Muscle of leg (tissue), 11 donors: ENCODE results near the gene TBCB. TPM values are rescaled to one million over a fixed set of nuclear protein-coding genes. Genes with fewer than 3 reads are reported as not detected.
"Not testable (repeated sequence)": the region's sequence is repeated elsewhere in the genome, so short reads cannot be mapped to it uniquely, and the experiment has no call there.

Experiments used
- DNase-seq: peaks from one replicate; pipeline ENCODE4 v3.0.0; 2013
- H3K27ac ChIP-seq: one replicate; pipeline ENCODE4 v1.5.1; 2013; ENCODE audit warnings: mild to moderate bottlenecking, low read length, control low read depth
- H3K27me3 ChIP-seq: one replicate; pipeline ENCODE4 v1.6.1; 2013; ENCODE audit warnings: low read length; ENCODE audit not compliant: control insufficient read depth, insufficient read depth
- H3K36me3 ChIP-seq: one replicate; pipeline ENCODE4 v1.6.1; 2013; ENCODE audit warnings: low read length; ENCODE audit not compliant: control insufficient read depth, insufficient read depth
- H3K4me1 ChIP-seq: one replicate; pipeline ENCODE4 v1.6.1; 2013; ENCODE audit warnings: low read length; ENCODE audit not compliant: control insufficient read depth, insufficient read depth
- H3K4me3 ChIP-seq: one replicate; pipeline ENCODE4 v1.5.1; 2013; ENCODE audit warnings: low read length, control low read depth
- H3K9me3 ChIP-seq: replicated peaks from 2 replicates; pipeline ENCODE4 v1.6.1; 2013; ENCODE audit warnings: low read depth, low read length; ENCODE audit not compliant: control insufficient read depth
- WGBS: methylation state at CpG from one replicate; pipeline ENCODE4 v1.1.5; 2013; ENCODE audit warnings: missing lambda C conversion rate; ENCODE audit not compliant: insufficient coverage; 5-methylcytosine and 5-hydroxymethylcytosine counted together
- polyA plus RNA-seq, 8 donors: library from polyadenylated mRNA; unstranded; fragments of 120-200 nt; gene quantifications; one replicate each; pipeline versions ENCODE4 v1.2.1 to v1.2.3, GENCODE V29; 2013; ENCODE audit warnings: inconsistent platforms in 1 of 8, low replicate concordance in 1 of 8; ENCODE audit not compliant: insufficient read length in 8 of 8, insufficient read depth in 1 of 8
- total RNA-seq: library from RNA; stranded (reverse); fragments of 120-200 nt; gene quantifications from one replicate; pipeline ENCODE4 v1.2.4, GENCODE V29; 2013

TBCB gene
- total and polyA plus RNA-seq, 9 donors = 86.5 to 129 (median 91.2) TPM

GRCh38 chr19:36125557-36125956 is 10.3 kb downstream of the TBCB start:
- H3K36me3 ChIP-seq = peaks cover 45% of the 10 kb centered on the region
- H3K27ac ChIP-seq = no peak overlapping the region
- no peaks in the 10 kb centered on the region for H3K27me3 ChIP-seq
- no peak for DNase-seq
- no peak overlapping the region for H3K4me3 ChIP-seq
- no peaks in the 10 kb centered on the region for H3K9me3 ChIP-seq
- peaks cover 11% of the 10 kb centered on the region for H3K4me1 ChIP-seq
- WGBS = 96% methylated on average over 7 of the region's 9 CpGs

- no peaks in the 10 kb centered on the region for H3K27me3 ChIP-seq
- H3K4me1 ChIP-seq = peaks cover 11% of the 10 kb centered on the region
- WGBS = 40% methylated on average over 1 of the region's 10 CpGs
- H3K27ac ChIP-seq = peak overlapping the region; percentile 95
- DNase-seq = no peak
- peak overlapping the region; percentile 51 for H3K4me3 ChIP-seq
- peaks cover 22% of the 10 kb centered on the region for H3K36me3 ChIP-seq
- no peaks in the 10 kb centered on the region for H3K9me3 ChIP-seq
Observed at GRCh38 chr19:36128392-36128736, 13.1 kb downstream of the TBCB start.

GRCh38 chr19:36131221-36131620 is 16.0 kb downstream of the TBCB start:
- not testable (repeated sequence) for H3K27me3 ChIP-seq, H3K36me3 ChIP-seq, DNase-seq, H3K4me3 ChIP-seq, H3K9me3 ChIP-seq, H3K27ac ChIP-seq
- WGBS = 61% methylated on average over 5 of the region's 6 CpGs
- peaks cover 11% of the 10 kb centered on the region for H3K4me1 ChIP-seq

GRCh38 chr19:36134867-36135266 is 19.6 kb downstream of the TBCB start:
- not testable (repeated sequence) for H3K27ac ChIP-seq, H3K9me3 ChIP-seq, H3K36me3 ChIP-seq, DNase-seq, H3K4me1 ChIP-seq, H3K27me3 ChIP-seq, H3K4me3 ChIP-seq
- WGBS = 94% methylated on average over 2 of the region's 4 CpGs

- Histone ChIP-seq H3K4me3 (no peak overlapping the region), H3K36me3 (peaks cover 8% of the 10 kb centered on the region), H3K9me3 (no peaks in the 10 kb centered on the region), H3K4me1 (peaks cover 19% of the 10 kb centered on the region), H3K27ac (no peak overlapping the region), H3K27me3 (no peaks in the 10 kb centered on the region)
- DNase-seq = no peak
- 79% methylated on average over 8 of the region's 12 CpGs for WGBS
Observed at GRCh38 chr19:36136964-36137686, 21.9 kb downstream of the TBCB start.

GRCh38 chr19:36139120-36139472 is 23.8 kb downstream of the TBCB start:
- no peaks in the 10 kb centered on the region for H3K27me3 ChIP-seq
- H3K9me3 ChIP-seq = no peaks in the 10 kb centered on the region
- WGBS = 9% methylated on average over 1 of the region's 7 CpGs

GRCh38 chr19:36139473-36140303 is 24.4 kb downstream of the TBCB start, which contains the start of gene CAPNS1:
Gene CAPNS1 (plus strand): TSS chr19:36140066. CDS start chr19:36141012, 946 bp downstream.
- H3K4me3 ChIP-seq = peak within 1 kb of the TSS; percentile 92
- no peaks in the 10 kb centered on the region for H3K9me3 ChIP-seq
- H3K27ac ChIP-seq = peak within 1 kb of the TSS; percentile 97
- peak; percentile 99 for DNase-seq
- under 1% methylated on average over 71 of the region's 75 CpGs for WGBS
- peaks cover 27% of the 10 kb centered on the region for H3K36me3 ChIP-seq
- H3K27me3 ChIP-seq = no peaks in the 10 kb centered on the region
- H3K4me1 ChIP-seq = peaks cover 19% of the 10 kb centered on the region

More at GRCh38 chr19:36139120-36139472, 23.8 kb downstream of the TBCB start:
- Histone ChIP-seq H3K36me3 (peaks cover 21% of the 10 kb centered on the region), H3K4me3 (peak overlapping the region; percentile 92), H3K4me1 (peaks cover 19% of the 10 kb centered on the region), H3K27ac (peak overlapping the region; percentile 97)
- DNase-seq = no peak

GRCh38 chr19:36140304-36141038 is 25.2 kb downstream of the TBCB start:
- H3K27ac ChIP-seq = peak overlapping the region; percentile 97
- 2% methylated on average over 20 of the region's 31 CpGs for WGBS
- H3K4me1 ChIP-seq = peaks cover 19% of the 10 kb centered on the region
- peak; percentile 85 for DNase-seq
- H3K9me3 ChIP-seq = no peaks in the 10 kb centered on the region
- H3K4me3 ChIP-seq = peak overlapping the region; percentile 92
- no peaks in the 10 kb centered on the region for H3K27me3 ChIP-seq
- peaks cover 33% of the 10 kb centered on the region for H3K36me3 ChIP-seq

GRCh38 chr19:36141039-36141927 is 26.0 kb downstream of the TBCB start:
- Histone ChIP-seq H3K9me3 (no peaks in the 10 kb centered on the region), H3K27me3 (no peaks in the 10 kb centered on the region), H3K27ac (peak overlapping the region; percentile 97), H3K36me3 (peaks cover 41% of the 10 kb centered on the region), H3K4me1 (peaks cover 19% of the 10 kb centered on the region), H3K4me3 (peak overlapping the region; percentile 92)
- WGBS = 28% methylated on average over 28 of the region's 42 CpGs
- peak; percentile 84 for DNase-seq
